ENCODE measurements around the gene DLG1.

- TF ChIP-seq POLR2A (IDR thresholded peaks at IDR 0.05) = no peak
- TF ChIP-seq CTCF (IDR thresholded peaks at IDR 0.05) = no peak
Observed at GRCh38 chr3:197183582-197183981, 114.8 kb downstream of the DLG1 start.
